HepG2 (cell line): ENCODE measurements around the gene RNF8. TPM values are rescaled to one million over a fixed set of nuclear protein-coding genes. Genes with fewer than 3 reads are reported as not detected.

Source experiments
- BCL3 ChIP-seq: sonication (generic); formaldehyde crosslinking; IDR thresholded peaks from 2 replicates; pipeline ENCODE4 v1.5.1; 2020; ENCODE audit warnings: mild to moderate bottlenecking, missing genetic modification reagents, moderate library complexity
- FOXM1 ChIP-seq: sonication (generic); formaldehyde crosslinking; IDR thresholded peaks from 2 replicates; pipeline ENCODE4 v1.5.0; 2020; ENCODE audit warnings: missing genetic modification reagents
- FOXP1 ChIP-seq, 2 experiments: fragments of 450-650 bp in 1 of 2; IDR thresholded peaks; 2 replicates each; pipeline ENCODE4 v1.6.1; 2017 to 2018; ENCODE audit warnings: antibody characterized with exemption in 1 of 2
- MBNL3 ChIP-seq: fragments of 250-450 bp; sonication (Bioruptor Pico); conservative IDR thresholded peaks from 2 replicates; pipeline ENCODE4 v1.8.0; 2022; ENCODE audit warnings: mild to moderate bottlenecking, inconsistent platforms
- RNF219 ChIP-seq: sonication (generic); formaldehyde crosslinking; IDR thresholded peaks from 2 replicates; pipeline ENCODE4 v1.5.0; 2020; ENCODE audit warnings: mild to moderate bottlenecking, missing genetic modification reagents
- THAP11 ChIP-seq: IDR thresholded peaks from 2 replicates; pipeline ENCODE4 v1.6.1; 2016; ENCODE audit warnings: missing biosample characterization, missing genetic modification reagents
- THRA ChIP-seq: sonication (generic); formaldehyde crosslinking; IDR thresholded peaks from 2 replicates; pipeline ENCODE4 v1.4.0; 2020; ENCODE audit warnings: missing genetic modification reagents, borderline replicate concordance
- U2AF2 ChIP-seq: fragments of 200-400 bp; formaldehyde crosslinking; IDR thresholded peaks from 2 replicates; pipeline ENCODE4 v1.6.1; 2017; ENCODE audit warnings: low read depth, mild to moderate bottlenecking, low read length
- WIZ ChIP-seq: sonication (generic); formaldehyde crosslinking; IDR thresholded peaks from 2 replicates; pipeline ENCODE4 v1.5.1; 2020; ENCODE audit warnings: mild to moderate bottlenecking, missing genetic modification reagents
- ZNF318 ChIP-seq: sonication (generic); formaldehyde crosslinking; IDR thresholded peaks from 2 replicates; pipeline ENCODE4 v1.4.0; 2020; ENCODE audit warnings: mild to moderate bottlenecking, missing genetic modification reagents
- ZNF503 ChIP-seq: sonication (generic); formaldehyde crosslinking; IDR thresholded peaks from 2 replicates; pipeline ENCODE4 v1.4.0; 2020; ENCODE audit warnings: missing genetic modification reagents
- ZZZ3 ChIP-seq: sonication (generic); formaldehyde crosslinking; IDR thresholded peaks from 2 replicates; pipeline ENCODE4 v1.4.0; 2020; ENCODE audit warnings: missing genetic modification reagents, mild to moderate bottlenecking, borderline replicate concordance
- polyA plus RNA-seq, 8 experiments: library from polyadenylated mRNA; depleted of rRNA in 3 of 8; stranded (reverse) in 7 of 8; unstranded in 1 of 8; fragments of >200 nt; fragmentation: Illumina TruSeq in 4 of 8; extraction: Trizol in 4 of 8; gene quantifications; 2 replicates each; pipeline versions ENCODE4 v1.2.1 to v1.2.3, GENCODE V29; 2011 to 2016; ENCODE audit warnings: low read depth in 4 of 8, missing spikeins in 1 of 8, mixed read lengths in 1 of 8; ENCODE audit not compliant: insufficient read depth in 1 of 8
- total RNA-seq, 5 experiments: library from RNA; depleted of rRNA; stranded (reverse); fragments of >200 nt; fragmentation: Illumina TruSeq; extraction: Trizol; gene quantifications; 2 replicates each; pipeline ENCODE4 v1.2.3, GENCODE V29; 2016; ENCODE audit warnings: low read depth in 1 of 5

Gene RNF8
- total and polyA plus RNA-seq, 2 of the 13 experiments (the other 11 are each of a cell fraction or from before 2014, with no cell fraction given) = 21.8 to 47.6 TPM

GRCh38 chr6:37432916-37433656 is 79.3 kb downstream of the RNF8 start, which contains the start of gene CMTR1 (continued):
- TF ChIP-seq THRA (CRISPR knock-in tag) (peak; percentile 64; the same call in 1 of the 2 replicates), BCL3 (CRISPR knock-in tag) (peak; percentile 71; the same call in 1 of the 2 replicates), U2AF2 (no peak), ZNF318 (CRISPR knock-in tag) (peak; percentile 66; the same call in 1 of the 2 replicates), FOXM1 (CRISPR knock-in tag) (no peak), RNF219 (CRISPR knock-in tag) (no peak), FOXP1 (IDR thresholded peaks at IDR 0.05) (no peak), FOXP1 (CRISPR knock-in tag; IDR thresholded peaks at IDR 0.05) (no peak), ZNF503 (peak; percentile 45; the same call in 1 of the 2 replicates), MBNL3 (CRISPR knock-in tag) (no peak), WIZ (peak; percentile 54), ZZZ3 (peak; percentile 90), THAP11 (CRISPR knock-in tag) (peak; percentile 94)
